ENCODE measurements around the gene ATF6B. TPM values are rescaled to one million over a fixed set of nuclear protein-coding genes. Genes with fewer than 3 reads are reported as not detected.
"Not testable (repeated sequence)": the region's sequence is repeated elsewhere in the genome, so short reads cannot be mapped to it uniquely, and the experiment has no call there.

ATF6B gene
- total RNA-seq, 2 experiments from 2014 or later = 119 to 135 TPM

GRCh38 chr6:32070814-32071543 lies 57.1 kb downstream of the ATF6B start:
- H3K36me3 Mint-ChIP-seq = no peaks in the 10 kb centered on the region
- H3K9me3 Mint-ChIP-seq (ENCODE audit: low read depth) = no peaks in the 10 kb centered on the region
- H3K4me1 Mint-ChIP-seq = no peaks in the 10 kb centered on the region
- H3K27ac Mint-ChIP-seq = no peak overlapping the region
- CTCF ChIA-PET = no interaction called here
- peaks cover 3% of the 10 kb centered on the region for H3K27me3 Mint-ChIP-seq
- ATAC-seq (no peak), DNase-seq (no peak)
- no peak overlapping the region for H3K4me3 Mint-ChIP-seq

DNA sequence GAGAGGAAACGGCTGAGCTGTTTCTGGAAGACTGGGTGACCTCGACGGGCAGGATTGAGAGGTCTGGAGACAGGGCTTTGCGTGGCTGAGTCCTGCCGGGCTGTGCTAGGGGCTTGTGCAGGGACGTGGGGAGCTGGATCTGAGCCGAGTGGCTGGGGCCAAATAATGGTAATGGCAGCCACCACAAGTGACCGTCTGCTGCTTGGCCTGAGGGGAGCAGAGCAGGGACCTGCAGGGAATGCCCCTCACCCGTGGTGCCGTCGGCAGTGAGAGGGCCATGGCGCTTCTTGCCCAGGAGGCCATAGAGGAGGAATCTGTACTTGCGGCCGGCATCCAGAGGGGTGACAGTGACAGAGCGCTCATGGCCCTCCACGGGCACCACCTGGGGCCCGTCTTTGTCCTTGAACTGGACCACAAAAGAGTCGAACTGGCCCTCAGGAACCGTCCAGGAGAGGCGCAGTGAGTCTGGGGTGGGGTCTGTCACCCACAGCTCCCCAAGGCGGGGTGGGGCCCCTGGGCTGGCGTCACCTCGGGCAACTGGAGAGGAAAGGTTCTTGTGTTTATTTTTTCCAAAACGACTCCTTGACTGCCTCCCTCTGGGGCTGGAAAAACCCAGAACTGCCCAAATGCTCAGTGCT lies 58.0 kb downstream of the ATF6B start:
- DNase-seq (no peak), ATAC-seq (no peak)
- Mint-ChIP-seq H3K4me1 (peaks cover 3% of the 10 kb centered on the region), H3K36me3 (no peaks in the 10 kb centered on the region), H3K9me3 (ENCODE audit: low read depth) (no peaks in the 10 kb centered on the region), H3K27me3 (peaks cover 2% of the 10 kb centered on the region), H3K27ac (no peak overlapping the region), H3K4me3 (no peak overlapping the region)
- CTCF ChIA-PET = no interaction called here

- ATAC-seq (no peak), DNase-seq (no peak)
- Mint-ChIP-seq H3K4me1 (peaks cover 4% of the 10 kb centered on the region), H3K36me3 (no peaks in the 10 kb centered on the region), H3K27me3 (peaks cover 2% of the 10 kb centered on the region), H3K9me3 (ENCODE audit: low read depth) (no peaks in the 10 kb centered on the region), H3K4me3 (no peak overlapping the region), H3K27ac (no peak overlapping the region)
- CTCF ChIA-PET = no interaction called here
Measured at GRCh38 chr6:32069460-32069859, 58.6 kb downstream of the ATF6B start.

- CTCF ChIA-PET = interaction anchor here (0.9 kb wide), 1 partner anchor 21 kb away, joined by 3 read pairs; no protein-coding TSS in a partner anchor
- H3K27ac Mint-ChIP-seq = no peak overlapping the region
- H3K27me3 Mint-ChIP-seq = peaks cover 3% of the 10 kb centered on the region
- DNase-seq (no peak), ATAC-seq (no peak)
- no peaks in the 10 kb centered on the region for H3K36me3 Mint-ChIP-seq
- no peaks in the 10 kb centered on the region for H3K9me3 Mint-ChIP-seq (ENCODE audit: low read depth)
- no peak overlapping the region for H3K4me3 Mint-ChIP-seq
- H3K4me1 Mint-ChIP-seq = peaks cover 4% of the 10 kb centered on the region
Measured at GRCh38 chr6:32068867-32069266, 59.2 kb downstream of the ATF6B start.

DNA sequence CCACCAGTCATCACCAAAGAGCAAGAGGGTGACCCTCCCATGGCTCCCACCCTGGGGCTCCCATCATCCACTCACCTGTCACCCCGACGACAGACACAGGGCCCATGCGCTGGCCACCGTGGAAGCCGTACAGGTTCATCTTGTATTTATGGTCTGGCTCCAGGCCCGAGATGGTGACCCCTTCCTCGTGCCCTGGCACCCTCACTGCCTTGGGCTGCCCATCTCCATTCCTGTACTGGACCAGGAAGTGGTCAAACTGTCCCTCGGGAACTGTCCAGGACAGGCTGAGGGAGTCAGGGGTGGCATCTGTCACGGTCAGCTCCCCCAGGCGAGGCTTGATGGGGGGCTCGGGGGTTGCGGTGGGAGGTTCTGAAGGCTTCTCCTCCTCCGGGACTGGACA lies 59.7 kb downstream of the ATF6B start:
- not testable (repeated sequence) for H3K27me3 Mint-ChIP-seq, ATAC-seq

DNA sequence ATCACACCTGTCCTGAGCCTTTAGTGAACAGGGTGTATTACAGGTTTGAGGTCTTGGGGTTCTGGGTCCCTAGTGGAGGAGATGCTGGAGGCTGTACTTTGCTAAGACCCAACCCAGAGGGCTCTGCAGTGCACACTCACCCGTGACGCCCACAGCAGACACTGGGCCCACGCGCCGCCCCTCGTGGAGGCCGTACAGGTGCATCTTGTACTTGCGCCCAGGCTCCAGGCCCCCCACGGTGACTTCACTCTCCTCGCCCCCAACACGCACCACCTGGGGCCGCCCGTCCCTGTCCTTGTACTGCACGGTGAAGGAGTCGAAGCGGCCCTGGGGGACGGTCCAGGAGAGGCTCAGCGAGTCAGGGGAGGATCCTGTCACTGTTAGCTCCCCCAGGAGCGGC lies 60.5 kb downstream of the ATF6B start:
- CTCF ChIA-PET; H3K4me1 Mint-ChIP-seq; DNase-seq; ATAC-seq; H3K9me3 Mint-ChIP-seq (ENCODE audit: low read depth); H3K36me3 Mint-ChIP-seq; H3K27me3 Mint-ChIP-seq; H3K4me3 Mint-ChIP-seq; H3K27ac Mint-ChIP-seq: not testable (repeated sequence)

More for the DNA sequence above, 59.7 kb downstream of the ATF6B start:
- H3K27ac Mint-ChIP-seq; DNase-seq; H3K9me3 Mint-ChIP-seq (ENCODE audit: low read depth); H3K4me3 Mint-ChIP-seq; H3K36me3 Mint-ChIP-seq; H3K4me1 Mint-ChIP-seq: not testable (repeated sequence)
- CTCF ChIA-PET = interaction anchor here (0.9 kb wide), 1 partner anchor 21 kb away, joined by 3 read pairs; no protein-coding TSS in a partner anchor

Small RNAs within 50 kb of the gene (microRNA-seq; reads per million reads assigned to microRNA genes)
- gene MIR6721 = not detected

Other genes starting within 250 kb of the ATF6B start
- not detected for gene SLC44A4, start 249.2 kb downstream of the ATF6B start, total RNA-seq
- gene EHMT2, start 230.5 kb downstream of the ATF6B start, total RNA-seq = 10 to 100 TPM; 78.7 to 79.0 TPM
- gene ZBTB12, start 226.2 kb downstream of the ATF6B start, total RNA-seq = 1 to 10 TPM; 1.5 to 3.3 TPM
- gene C2, start 200.5 kb downstream of the ATF6B start, total RNA-seq = under 1 TPM; 0.61 to 0.80 TPM
- gene CFB, start 182.2 kb downstream of the ATF6B start, total RNA-seq = under 1 TPM in 1 of 2 experiments, not detected in 1; 0.12 TPM
- gene NELFE, start 169.3 kb downstream of the ATF6B start, total RNA-seq = 10 to 100 TPM; 75.7 to 79.7 TPM
- 10 to 100 TPM; 88.2 to 93.2 TPM for gene SKIC2, start 169.1 kb downstream of the ATF6B start, total RNA-seq
- gene DXO, start 156.1 kb downstream of the ATF6B start, total RNA-seq = 10 to 100 TPM; 17.4 to 18.7 TPM
- gene C4A, start 146.2 kb downstream of the ATF6B start, total RNA-seq = 1 to 10 TPM; 2.3 to 3.4 TPM
- gene C4B, start 113.5 kb downstream of the ATF6B start, total RNA-seq = 1 to 10 TPM; 3.5 to 5.5 TPM
- gene CYP21A2, start 89.8 kb downstream of the ATF6B start, total RNA-seq = under 1 TPM in 1 of 2 experiments, not detected in 1; 0.15 TPM
- gene TNXB, start 18.9 kb downstream of the ATF6B start, total RNA-seq = 1 to 10 TPM; 3.1 to 5.5 TPM
- gene FKBPL, start 2.0 kb upstream of the ATF6B start, total RNA-seq = 1 to 10 TPM; 7.4 to 7.9 TPM
- under 1 TPM; 0.23 to 0.28 TPM for gene PRRT1, start 23.7 kb upstream of the ATF6B start, total RNA-seq
- gene PPT2, start 25.9 kb upstream of the ATF6B start, total RNA-seq = 10 to 100 TPM; 13.9 to 21.9 TPM
- gene EGFL8, start 36.3 kb upstream of the ATF6B start, total RNA-seq = 10 to 100 TPM; 11.4 to 13.1 TPM
- gene AGPAT1, start 47.8 kb upstream of the ATF6B start, total RNA-seq = 10 to 100 TPM; 37.5 to 38.6 TPM
- gene RNF5, start 50.2 kb upstream of the ATF6B start, total RNA-seq = 10 to 100 TPM; 41.0 to 51.9 TPM
- gene AGER, start 56.0 kb upstream of the ATF6B start, total RNA-seq = 10 to 100 TPM; 20.7 to 22.0 TPM
- gene PBX2, start 62.0 kb upstream of the ATF6B start, total RNA-seq = 10 to 100 TPM; 60.0 to 61.6 TPM
- 100 to 1,000 TPM; 171 to 196 TPM for gene GPSM3, start 64.4 kb upstream of the ATF6B start, total RNA-seq
- under 1 TPM; 0.61 to 0.88 TPM for gene NOTCH4, start 95.8 kb upstream of the ATF6B start, total RNA-seq
- not detected for gene TSBP1, start 243.7 kb upstream of the ATF6B start, total RNA-seq